Neural cell (in vitro differentiated cells): ENCODE data around the gene ANKRD33B.

Experiments used
- CTCF ChIP-seq: fragments of 450-650 bp; IDR thresholded peaks from 2 replicates; pipeline ENCODE4 v1.5.1; 2014; ENCODE audit warnings: antibody characterized with exemption, mild to moderate bottlenecking, moderate library complexity; ENCODE audit not compliant: poor library complexity, severe bottlenecking
- EZH2 ChIP-seq: fragments of 200-600, 300-800 bp; shearing (Covaris generic), sonication (generic); IDR thresholded peaks from 2 replicates; pipeline ENCODE4 v1.6.1; 2014; ENCODE audit warnings: antibody characterized with exemption, low read length, borderline replicate concordance, mild to moderate bottlenecking; ENCODE audit not compliant: insufficient read depth, poor library complexity, severe bottlenecking

GRCh38 chr5:10590226-10590999, 26.5 kb downstream of the ANKRD33B start:
- TF ChIP-seq EZH2 (no peak), CTCF (no peak)
